Uterus (tissue), 4 donors: ENCODE data around the gene CDK19. TPM values are rescaled to one million over a fixed set of nuclear protein-coding genes. Genes with fewer than 3 reads are reported as not detected.

Experiments
- DNase-seq, 2 donors: peaks; one replicate each; pipeline ENCODE4 v3.0.0-alpha.2; 2019 to 2020
- H3K27ac ChIP-seq, 2 donors: fragments of 200-600 bp; sonication (generic); 1 replicate in 1 of 2; 2 replicates in 1 of 2; pipeline ENCODE4 v1.5.1; 2016 to 2018
- H3K27me3 ChIP-seq, 2 donors: fragments of 200-600 bp; sonication (generic); one replicate each; pipeline ENCODE4 v1.5.1; 2018 to 2019; ENCODE audit warnings: control low read depth in 1 of 2
- H3K36me3 ChIP-seq, 2 donors: fragments of 200-600 bp; sonication (generic); one replicate each; pipeline ENCODE4 v1.5.1; 2019; ENCODE audit warnings: control low read depth in 1 of 2
- H3K4me1 ChIP-seq, 2 donors: fragments of 200-600 bp; sonication (generic); one replicate each; pipeline ENCODE4 v1.5.1; 2018 to 2019; ENCODE audit warnings: control low read depth in 1 of 2
- H3K4me3 ChIP-seq, 2 donors: fragments of 200-600 bp; sonication (generic); 1 replicate in 1 of 2; 2 replicates in 1 of 2; pipeline ENCODE4 v1.5.1; 2018 to 2019; ENCODE audit warnings: mild to moderate bottlenecking in 1 of 2
- H3K9me3 ChIP-seq, 2 donors: fragments of 200-600 bp; sonication (generic); one replicate each; pipeline ENCODE4 v1.5.1; 2019; ENCODE audit warnings: control low read depth in 1 of 2
- POLR2A ChIP-seq, 2 donors: fragments of 450-650 bp; IDR thresholded peaks; one replicate each; pipeline ENCODE4 v1.6.1; 2016; ENCODE audit warnings: antibody characterized with exemption in 2 of 2, mild to moderate bottlenecking in 1 of 2, moderate library complexity in 1 of 2
- intact Hi-C: fragments of 100-400 bp; cut with DNase I; formaldehyde crosslinking; loops from one replicate; pipeline ENCODE4 v1.15.1; 2023; ENCODE audit warnings: low total_unique reads
- total RNA-seq, 4 donors: library from RNA; depleted of rRNA in 3 of 4; stranded (reverse); fragments of >200 nt in 3 of 4; gene quantifications; one replicate each; pipeline versions ENCODE4 v1.1.0 to v1.2.4, GENCODE V29; 2014 to 2023
- TF ChIP-seq, protein P1 (sequence below), 4 experiments: fragments of 200-600 bp in 2 of 4; fragments of 450-650 bp in 2 of 4; sonication (generic) in 2 of 4; IDR thresholded peaks; one replicate each; pipeline ENCODE4 v1.5.1; 2016 to 2019; ENCODE audit warnings: antibody characterized with exemption in 4 of 4, mild to moderate bottlenecking in 2 of 4, moderate library complexity in 1 of 4
- donor health status: DM: yes; HTN: yes; CAD: no.

Gene CDK19
- total RNA-seq, 4 donors from 2014 or later, result 1.0 to 34.3 (median 12.9) TPM

DNA sequence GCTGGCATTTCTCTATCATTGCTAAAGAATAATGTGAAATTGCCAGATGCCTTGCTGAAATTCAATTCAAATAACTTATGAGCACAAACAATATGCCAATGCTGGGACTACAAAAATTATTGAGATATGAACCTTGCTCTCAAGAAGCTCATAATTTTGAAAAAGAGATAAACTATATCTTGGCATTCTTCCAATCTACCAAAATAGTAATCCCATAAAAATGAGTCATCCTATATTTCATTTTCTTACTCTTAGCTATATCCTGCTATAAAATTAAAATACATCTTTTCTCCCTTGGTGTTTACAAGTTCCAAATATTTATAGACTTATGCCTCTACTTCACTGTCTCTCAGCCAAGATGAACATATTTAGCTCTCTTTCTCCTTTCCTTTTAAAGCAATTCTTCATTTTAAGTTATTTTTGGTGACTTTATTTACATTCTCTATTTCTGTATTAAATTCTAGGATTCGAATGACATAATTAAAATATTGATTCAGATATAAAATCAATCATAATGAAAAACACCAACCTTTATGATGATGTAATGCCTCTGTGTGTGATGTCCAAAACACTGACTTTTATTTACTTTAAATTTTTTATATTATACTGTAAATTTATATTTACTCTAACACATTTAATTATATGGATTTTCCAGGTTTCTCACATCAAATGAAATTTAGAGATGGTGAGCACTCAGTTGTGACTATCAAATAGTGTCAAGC lies 152.6 kb downstream of the CDK19 start:
- no peaks in the 10 kb centered on the region for H3K4me1 ChIP-seq
- no peaks in the 10 kb centered on the region for H3K36me3 ChIP-seq
- intact Hi-C loops, result no loop called here
- no peak for TF ChIP-seq POLR2A (IDR thresholded peaks at IDR 0.05)
- TF ChIP-seq, protein P1, sequence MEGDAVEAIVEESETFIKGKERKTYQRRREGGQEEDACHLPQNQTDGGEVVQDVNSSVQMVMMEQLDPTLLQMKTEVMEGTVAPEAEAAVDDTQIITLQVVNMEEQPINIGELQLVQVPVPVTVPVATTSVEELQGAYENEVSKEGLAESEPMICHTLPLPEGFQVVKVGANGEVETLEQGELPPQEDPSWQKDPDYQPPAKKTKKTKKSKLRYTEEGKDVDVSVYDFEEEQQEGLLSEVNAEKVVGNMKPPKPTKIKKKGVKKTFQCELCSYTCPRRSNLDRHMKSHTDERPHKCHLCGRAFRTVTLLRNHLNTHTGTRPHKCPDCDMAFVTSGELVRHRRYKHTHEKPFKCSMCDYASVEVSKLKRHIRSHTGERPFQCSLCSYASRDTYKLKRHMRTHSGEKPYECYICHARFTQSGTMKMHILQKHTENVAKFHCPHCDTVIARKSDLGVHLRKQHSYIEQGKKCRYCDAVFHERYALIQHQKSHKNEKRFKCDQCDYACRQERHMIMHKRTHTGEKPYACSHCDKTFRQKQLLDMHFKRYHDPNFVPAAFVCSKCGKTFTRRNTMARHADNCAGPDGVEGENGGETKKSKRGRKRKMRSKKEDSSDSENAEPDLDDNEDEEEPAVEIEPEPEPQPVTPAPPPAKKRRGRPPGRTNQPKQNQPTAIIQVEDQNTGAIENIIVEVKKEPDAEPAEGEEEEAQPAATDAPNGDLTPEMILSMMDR (IDR thresholded peaks at IDR 0.05), result no peak
- no peaks in the 10 kb centered on the region for H3K9me3 ChIP-seq
- H3K27ac ChIP-seq, result no peak overlapping the region
- no peak overlapping the region for H3K4me3 ChIP-seq
- DNase-seq, result no peak
- no peaks in the 10 kb centered on the region for H3K27me3 ChIP-seq

DNA sequence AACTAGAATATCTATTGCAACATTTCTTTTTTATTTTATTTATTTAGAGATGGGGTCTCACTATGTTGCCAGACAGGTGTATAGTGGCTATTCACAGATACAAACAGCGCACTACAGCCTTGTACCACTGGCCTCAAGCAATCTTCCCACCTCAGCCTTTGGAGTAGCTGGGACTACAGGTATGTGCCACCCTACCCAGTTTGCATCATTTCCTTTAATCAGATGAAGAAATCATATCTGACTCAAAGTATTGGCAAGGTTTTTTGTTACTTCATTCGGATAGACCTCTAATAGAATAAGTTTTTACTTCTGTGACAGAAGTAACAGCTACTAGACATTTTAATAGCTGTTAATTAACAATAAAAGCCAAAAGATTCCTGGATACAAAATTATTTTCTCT lies 153.9 kb downstream of the CDK19 start:
- H3K27ac ChIP-seq, result no peak overlapping the region
- H3K9me3 ChIP-seq, result no peaks in the 10 kb centered on the region
- H3K4me1 ChIP-seq, result no peaks in the 10 kb centered on the region
- no peaks in the 10 kb centered on the region for H3K27me3 ChIP-seq
- H3K4me3 ChIP-seq, result no peak overlapping the region
- no peak for DNase-seq
- TF ChIP-seq, protein P1 (IDR thresholded peaks at IDR 0.05), result no peak
- TF ChIP-seq POLR2A (IDR thresholded peaks at IDR 0.05), result no peak
- no peaks in the 10 kb centered on the region for H3K36me3 ChIP-seq
- intact Hi-C loops, result no loop called here

DNA sequence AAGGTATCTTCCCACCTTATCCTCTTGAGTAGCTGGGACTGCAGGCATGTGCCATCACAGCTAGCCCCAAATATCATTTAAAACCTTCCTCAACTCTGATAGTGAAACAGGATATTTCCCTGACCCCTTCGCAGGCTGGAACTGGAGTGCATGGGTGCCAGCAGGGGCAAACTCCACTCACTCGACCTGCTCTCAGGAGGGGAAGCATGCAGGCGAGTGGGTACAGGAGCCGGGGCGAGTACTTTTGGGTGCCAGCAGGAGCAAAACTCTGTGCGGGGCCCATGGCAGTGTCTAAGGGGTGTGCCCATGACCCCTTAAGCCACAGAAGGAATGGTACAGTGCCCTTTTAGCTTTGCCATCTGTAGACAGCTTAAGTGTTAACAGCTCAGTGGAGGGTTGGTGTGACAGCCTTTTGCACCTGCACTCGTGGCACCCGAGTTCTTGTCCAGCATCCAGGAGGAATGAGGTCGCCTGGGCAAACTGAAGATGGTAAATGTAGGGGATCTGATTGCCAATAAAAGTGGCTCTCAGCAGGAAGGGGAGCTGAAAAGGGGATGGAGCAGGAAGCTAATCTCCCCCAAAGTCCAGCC lies 155.1 kb downstream of the CDK19 start:
- DNase-seq, result no peak
- Histone ChIP-seq H3K36me3 (no peaks in the 10 kb centered on the region), H3K4me3 (no peak overlapping the region), H3K4me1 (no peaks in the 10 kb centered on the region), H3K27me3 (no peaks in the 10 kb centered on the region), H3K27ac (no peak overlapping the region), H3K9me3 (no peaks in the 10 kb centered on the region)
- intact Hi-C loops, result no loop called here
- no peak for TF ChIP-seq POLR2A (IDR thresholded peaks at IDR 0.05)
- TF ChIP-seq, protein P1 (IDR thresholded peaks at IDR 0.05), result no peak

DNA sequence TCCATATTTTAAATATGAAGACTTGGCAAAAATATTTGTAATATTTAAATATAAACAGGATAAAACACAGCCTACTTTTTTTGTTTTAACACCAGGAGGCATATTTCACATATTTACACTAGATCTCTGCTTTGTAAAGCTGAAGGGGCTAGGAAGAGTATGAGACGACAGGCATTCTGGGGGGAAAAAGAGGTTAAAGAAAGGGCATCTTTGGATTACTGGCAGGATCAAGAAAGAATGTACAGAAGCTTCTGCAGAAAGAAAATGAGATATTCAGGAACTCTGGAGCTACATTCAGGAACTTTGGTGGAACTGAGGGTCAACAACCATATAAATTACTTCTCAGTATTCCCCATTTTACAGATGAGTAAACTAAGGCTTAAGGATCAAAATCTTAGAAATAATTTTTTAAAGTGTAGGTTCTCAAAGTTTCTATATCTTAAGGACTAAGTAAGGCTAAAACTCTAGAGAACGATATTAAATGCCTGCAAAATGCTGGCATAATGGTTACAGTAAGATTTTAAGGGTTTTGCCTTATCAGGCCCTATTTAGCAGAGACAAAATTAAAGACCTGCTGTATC lies 156.5 kb downstream of the CDK19 start:
- intact Hi-C loops, result no loop called here
- no peaks in the 10 kb centered on the region for H3K36me3 ChIP-seq

More for the DNA sequence above, 156.5 kb downstream of the CDK19 start:
- no peaks in the 10 kb centered on the region for H3K4me1 ChIP-seq
- no peak overlapping the region for H3K4me3 ChIP-seq
- H3K27ac ChIP-seq, result no peak overlapping the region
- H3K27me3 ChIP-seq, result no peaks in the 10 kb centered on the region
- no peak for TF ChIP-seq POLR2A (IDR thresholded peaks at IDR 0.05)
- TF ChIP-seq, protein P1 (IDR thresholded peaks at IDR 0.05), result no peak
- no peak for DNase-seq
- no peaks in the 10 kb centered on the region for H3K9me3 ChIP-seq
